SK-N-SH treated with all-trans-retinoic acid at 6 μM for 48 hours (cell line): Measurements from ENCODE around the gene APPBP2.

Source experiments
- ATAC-seq: fragments of 200-7000 bp; cut with Tn5 transposase; 3 replicates; pipeline ENCODE4 v1.9.1; 2020; ENCODE audit warnings: mild to moderate bottlenecking, moderate library complexity
- ARNTL ChIP-seq: fragments of 450-650 bp; formaldehyde crosslinking; IDR thresholded peaks from 2 replicates; pipeline ENCODE4 v1.5.0; 2020; ENCODE audit warnings: low read depth, mild to moderate bottlenecking, moderate library complexity, borderline replicate concordance
- BACH2 ChIP-seq: fragments of 250-450 bp; sonication (Bioruptor Pico); IDR thresholded peaks from 2 replicates; pipeline ENCODE4 v1.9.0; 2021; ENCODE audit warnings: mild to moderate bottlenecking, borderline replicate concordance
- CSDC2 ChIP-seq: fragments of 250-450 bp; sonication (Bioruptor Pico); IDR thresholded peaks from 2 replicates; pipeline ENCODE4 v1.5.0; 2020; ENCODE audit warnings: mild to moderate bottlenecking, moderate library complexity
- ESRRG ChIP-seq: fragments of 250-450 bp; sonication (Bioruptor Pico); IDR thresholded peaks from 2 replicates; pipeline ENCODE4 v1.6.1; 2021; ENCODE audit warnings: mild to moderate bottlenecking
- ISL1 ChIP-seq: fragments of 250-450 bp; sonication (Bioruptor Pico); IDR thresholded peaks from 2 replicates; pipeline ENCODE4 v2.1.2; 2022; ENCODE audit warnings: mild to moderate bottlenecking, moderate library complexity
- OSR1 ChIP-seq: fragments of 250-450 bp; sonication (Bioruptor Pico); IDR thresholded peaks from 2 replicates; pipeline ENCODE4 v1.8.0; 2022; ENCODE audit warnings: moderate library complexity, mild to moderate bottlenecking, inconsistent platforms
- PATZ1 ChIP-seq: fragments of 250-450 bp; sonication (Bioruptor Pico); IDR thresholded peaks from 2 replicates; pipeline ENCODE4 v1.8.0; 2020; ENCODE audit warnings: mild to moderate bottlenecking, moderate library complexity, borderline replicate concordance
- SNAI2 ChIP-seq: fragments of 250-450 bp; sonication (Bioruptor Pico); IDR thresholded peaks from 2 replicates; pipeline ENCODE4 v1.5.0; 2020; ENCODE audit warnings: mild to moderate bottlenecking, moderate library complexity
- TCF4 ChIP-seq: fragments of 250-450 bp; sonication (Bioruptor Pico); IDR thresholded peaks from 2 replicates; pipeline ENCODE4 v1.8.0; 2021; ENCODE audit warnings: mild to moderate bottlenecking, moderate library complexity, borderline replicate concordance
- ZFP3 ChIP-seq: fragments of 250-450 bp; sonication (Bioruptor Pico); IDR thresholded peaks from 2 replicates; pipeline ENCODE4 v1.5.0; 2020; ENCODE audit warnings: mild to moderate bottlenecking, moderate library complexity
- ZFP30 ChIP-seq: fragments of 450-650 bp; formaldehyde crosslinking; IDR thresholded peaks from 2 replicates; pipeline ENCODE4 v1.5.0; 2022; ENCODE audit warnings: mild to moderate bottlenecking, moderate library complexity
- ZNF565 ChIP-seq: fragments of 450-650 bp; formaldehyde crosslinking; conservative IDR thresholded peaks from 2 replicates; pipeline ENCODE4 v1.5.0; 2020; ENCODE audit warnings: low read depth, mild to moderate bottlenecking, moderate library complexity
- ZNF70 ChIP-seq: fragments of 450-650 bp; formaldehyde crosslinking; IDR thresholded peaks from 2 replicates; pipeline ENCODE4 v1.5.0; 2020; ENCODE audit warnings: mild to moderate bottlenecking, moderate library complexity
- ZNF8 ChIP-seq: fragments of 450-650 bp; formaldehyde crosslinking; IDR thresholded peaks from 2 replicates; pipeline ENCODE4 v1.5.0; 2020; ENCODE audit warnings: mild to moderate bottlenecking, moderate library complexity
- TF ChIP-seq, protein P1 (sequence below): fragments of 250-450 bp; sonication (Bioruptor Pico); IDR thresholded peaks from 2 replicates; pipeline ENCODE4 v1.5.1; 2020; ENCODE audit warnings: low read depth, mild to moderate bottlenecking, moderate library complexity
- TF ChIP-seq, protein P2 (sequence below): fragments of 250-450 bp; sonication (Bioruptor Pico); IDR thresholded peaks from 2 replicates; pipeline ENCODE4 v1.5.1; 2021; ENCODE audit warnings: mild to moderate bottlenecking, moderate library complexity
- TF ChIP-seq, protein P3 (sequence below): fragments of 250-450 bp; sonication (Bioruptor Pico); IDR thresholded peaks from 2 replicates; pipeline ENCODE4 v1.5.0; 2020; ENCODE audit warnings: mild to moderate bottlenecking, moderate library complexity
- TF ChIP-seq, protein P4 (sequence below): fragments of 250-450 bp; sonication (Bioruptor Pico); IDR thresholded peaks from 2 replicates; pipeline ENCODE4 v1.8.0; 2021; ENCODE audit warnings: low read depth, mild to moderate bottlenecking, moderate library complexity, borderline replicate concordance

Gene APPBP2

DNA sequence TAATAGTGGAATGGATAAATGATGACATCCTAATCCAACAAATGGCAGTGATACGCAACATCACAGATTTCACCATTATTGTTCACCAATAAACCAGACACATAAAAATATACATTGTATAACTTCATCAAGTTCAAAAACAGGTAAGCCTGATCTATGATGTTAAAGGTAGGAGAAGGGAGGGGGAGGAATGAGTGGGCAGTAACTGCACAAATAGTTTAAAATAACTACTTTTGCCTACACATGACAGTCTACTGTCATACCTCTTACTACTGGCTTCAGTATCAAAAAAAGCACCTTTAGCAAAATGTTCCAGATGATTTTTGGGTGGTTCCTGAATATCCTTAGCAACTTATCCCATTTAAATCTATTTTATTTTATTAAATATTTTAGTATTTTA, 75.0 kb downstream of the APPBP2 start:
- ATAC-seq: no peak

GRCh38 chr17:60447375-60447774, 78.7 kb downstream of the APPBP2 start:
- TF ChIP-seq ZFP3 (CRISPR knock-in tag) (no peak), PATZ1 (CRISPR knock-in tag) (no peak), ARNTL (CRISPR knock-in tag) (no peak), ESRRG (CRISPR knock-in tag) (no peak), BACH2 (CRISPR knock-in tag) (no peak), ZNF565 (CRISPR knock-in tag) (no peak), ZNF70 (CRISPR knock-in tag) (no peak), ZNF8 (CRISPR knock-in tag) (no peak), TCF4 (CRISPR knock-in tag) (no peak)
- no peak for ATAC-seq

More for the DNA sequence above, 75.0 kb downstream of the APPBP2 start:
- no peak for TF ChIP-seq ZNF8 (CRISPR knock-in tag)
- TF ChIP-seq, protein P1, sequence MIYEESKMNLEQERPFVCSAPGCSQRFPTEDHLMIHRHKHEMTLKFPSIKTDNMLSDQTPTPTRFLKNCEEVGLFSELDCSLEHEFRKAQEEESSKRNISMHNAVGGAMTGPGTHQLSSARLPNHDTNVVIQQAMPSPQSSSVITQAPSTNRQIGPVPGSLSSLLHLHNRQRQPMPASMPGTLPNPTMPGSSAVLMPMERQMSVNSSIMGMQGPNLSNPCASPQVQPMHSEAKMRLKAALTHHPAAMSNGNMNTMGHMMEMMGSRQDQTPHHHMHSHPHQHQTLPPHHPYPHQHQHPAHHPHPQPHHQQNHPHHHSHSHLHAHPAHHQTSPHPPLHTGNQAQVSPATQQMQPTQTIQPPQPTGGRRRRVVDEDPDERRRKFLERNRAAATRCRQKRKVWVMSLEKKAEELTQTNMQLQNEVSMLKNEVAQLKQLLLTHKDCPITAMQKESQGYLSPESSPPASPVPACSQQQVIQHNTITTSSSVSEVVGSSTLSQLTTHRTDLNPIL: no peak
- no peak for TF ChIP-seq ZFP30 (CRISPR knock-in tag)
- TF ChIP-seq PATZ1 (CRISPR knock-in tag): no peak
- TF ChIP-seq ESRRG (CRISPR knock-in tag): no peak
- no peak for TF ChIP-seq ZFP3 (CRISPR knock-in tag)
- TF ChIP-seq, protein P2, sequence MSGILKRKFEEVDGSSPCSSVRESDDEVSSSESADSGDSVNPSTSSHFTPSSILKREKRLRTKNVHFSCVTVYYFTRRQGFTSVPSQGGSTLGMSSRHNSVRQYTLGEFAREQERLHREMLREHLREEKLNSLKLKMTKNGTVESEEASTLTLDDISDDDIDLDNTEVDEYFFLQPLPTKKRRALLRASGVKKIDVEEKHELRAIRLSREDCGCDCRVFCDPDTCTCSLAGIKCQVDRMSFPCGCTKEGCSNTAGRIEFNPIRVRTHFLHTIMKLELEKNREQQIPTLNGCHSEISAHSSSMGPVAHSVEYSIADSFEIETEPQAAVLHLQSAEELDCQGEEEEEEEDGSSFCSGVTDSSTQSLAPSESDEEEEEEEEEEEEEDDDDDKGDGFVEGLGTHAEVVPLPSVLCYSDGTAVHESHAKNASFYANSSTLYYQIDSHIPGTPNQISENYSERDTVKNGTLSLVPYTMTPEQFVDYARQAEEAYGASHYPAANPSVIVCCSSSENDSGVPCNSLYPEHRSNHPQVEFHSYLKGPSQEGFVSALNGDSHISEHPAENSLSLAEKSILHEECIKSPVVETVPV: no peak

DNA sequence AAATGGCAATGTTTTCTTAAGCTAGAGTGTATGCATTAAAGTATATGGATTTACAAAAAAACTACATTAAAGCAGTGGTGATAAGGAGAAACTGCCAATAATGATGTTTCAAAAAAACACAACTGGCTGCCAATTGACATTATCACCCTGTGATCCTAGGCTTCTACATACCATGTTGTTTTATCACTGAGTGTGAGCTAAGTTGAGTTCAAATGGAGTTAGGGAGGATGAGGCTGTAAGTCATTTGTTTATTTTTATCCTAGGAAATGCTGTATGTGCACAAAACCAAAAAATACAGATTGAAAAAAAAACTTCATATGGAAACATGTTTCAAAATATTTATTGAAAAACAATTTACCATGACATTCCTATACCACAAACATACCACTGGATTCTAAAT, 80.9 kb downstream of the APPBP2 start:
- ATAC-seq: no peak

More for the DNA sequence above, 80.9 kb downstream of the APPBP2 start:
- TF ChIP-seq ISL1: no peak
- no peak for TF ChIP-seq CSDC2
- no peak for TF ChIP-seq ZNF8 (CRISPR knock-in tag)
- TF ChIP-seq ZFP30 (CRISPR knock-in tag): no peak
- no peak for TF ChIP-seq SNAI2 (CRISPR knock-in tag)
- TF ChIP-seq, protein P3, sequence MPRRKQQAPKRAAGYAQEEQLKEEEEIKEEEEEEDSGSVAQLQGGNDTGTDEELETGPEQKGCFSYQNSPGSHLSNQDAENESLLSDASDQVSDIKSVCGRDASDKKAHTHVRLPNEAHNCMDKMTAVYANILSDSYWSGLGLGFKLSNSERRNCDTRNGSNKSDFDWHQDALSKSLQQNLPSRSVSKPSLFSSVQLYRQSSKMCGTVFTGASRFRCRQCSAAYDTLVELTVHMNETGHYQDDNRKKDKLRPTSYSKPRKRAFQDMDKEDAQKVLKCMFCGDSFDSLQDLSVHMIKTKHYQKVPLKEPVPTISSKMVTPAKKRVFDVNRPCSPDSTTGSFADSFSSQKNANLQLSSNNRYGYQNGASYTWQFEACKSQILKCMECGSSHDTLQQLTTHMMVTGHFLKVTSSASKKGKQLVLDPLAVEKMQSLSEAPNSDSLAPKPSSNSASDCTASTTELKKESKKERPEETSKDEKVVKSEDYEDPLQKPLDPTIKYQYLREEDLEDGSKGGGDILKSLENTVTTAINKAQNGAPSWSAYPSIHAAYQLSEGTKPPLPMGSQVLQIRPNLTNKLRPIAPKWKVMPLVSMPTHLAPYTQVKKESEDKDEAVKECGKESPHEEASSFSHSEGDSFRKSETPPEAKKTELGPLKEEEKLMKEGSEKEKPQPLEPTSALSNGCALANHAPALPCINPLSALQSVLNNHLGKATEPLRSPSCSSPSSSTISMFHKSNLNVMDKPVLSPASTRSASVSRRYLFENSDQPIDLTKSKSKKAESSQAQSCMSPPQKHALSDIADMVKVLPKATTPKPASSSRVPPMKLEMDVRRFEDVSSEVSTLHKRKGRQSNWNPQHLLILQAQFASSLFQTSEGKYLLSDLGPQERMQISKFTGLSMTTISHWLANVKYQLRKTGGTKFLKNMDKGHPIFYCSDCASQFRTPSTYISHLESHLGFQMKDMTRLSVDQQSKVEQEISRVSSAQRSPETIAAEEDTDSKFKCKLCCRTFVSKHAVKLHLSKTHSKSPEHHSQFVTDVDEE (CRISPR knock-in tag): no peak
- no peak for TF ChIP-seq ZFP3 (CRISPR knock-in tag)
- no peak for TF ChIP-seq OSR1
- TF ChIP-seq ARNTL (CRISPR knock-in tag): no peak
- TF ChIP-seq, protein P4, sequence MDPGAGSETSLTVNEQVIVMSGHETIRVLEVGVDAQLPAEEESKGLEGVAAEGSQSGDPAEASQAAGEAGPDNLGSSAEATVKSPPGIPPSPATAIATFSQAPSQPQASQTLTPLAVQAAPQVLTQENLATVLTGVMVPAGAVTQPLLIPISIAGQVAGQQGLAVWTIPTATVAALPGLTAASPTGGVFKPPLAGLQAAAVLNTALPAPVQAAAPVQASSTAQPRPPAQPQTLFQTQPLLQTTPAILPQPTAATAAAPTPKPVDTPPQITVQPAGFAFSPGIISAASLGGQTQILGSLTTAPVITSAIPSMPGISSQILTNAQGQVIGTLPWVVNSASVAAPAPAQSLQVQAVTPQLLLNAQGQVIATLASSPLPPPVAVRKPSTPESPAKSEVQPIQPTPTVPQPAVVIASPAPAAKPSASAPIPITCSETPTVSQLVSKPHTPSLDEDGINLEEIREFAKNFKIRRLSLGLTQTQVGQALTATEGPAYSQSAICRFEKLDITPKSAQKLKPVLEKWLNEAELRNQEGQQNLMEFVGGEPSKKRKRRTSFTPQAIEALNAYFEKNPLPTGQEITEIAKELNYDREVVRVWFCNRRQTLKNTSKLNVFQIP: no peak
- TF ChIP-seq, protein P1: no peak
- no peak for TF ChIP-seq ZNF70 (CRISPR knock-in tag)
- TF ChIP-seq ESRRG (CRISPR knock-in tag): no peak
- TF ChIP-seq PATZ1 (CRISPR knock-in tag): no peak
